GM19328 (cell line): Measurements from ENCODE around the gene SYNM.
"Not testable (repeated sequence)": the region's sequence is repeated elsewhere in the genome, so short reads cannot be mapped to it uniquely, and the experiment has no call there.

Source experiments
- ATAC-seq: cut with Tn5 transposase; IDR thresholded peaks from one replicate; pipeline ENCODE4 v1.9.1; 2021; ENCODE audit warnings: mild to moderate bottlenecking, moderate library complexity; ENCODE audit not compliant: unreplicated experiment

The SYNM gene

DNA sequence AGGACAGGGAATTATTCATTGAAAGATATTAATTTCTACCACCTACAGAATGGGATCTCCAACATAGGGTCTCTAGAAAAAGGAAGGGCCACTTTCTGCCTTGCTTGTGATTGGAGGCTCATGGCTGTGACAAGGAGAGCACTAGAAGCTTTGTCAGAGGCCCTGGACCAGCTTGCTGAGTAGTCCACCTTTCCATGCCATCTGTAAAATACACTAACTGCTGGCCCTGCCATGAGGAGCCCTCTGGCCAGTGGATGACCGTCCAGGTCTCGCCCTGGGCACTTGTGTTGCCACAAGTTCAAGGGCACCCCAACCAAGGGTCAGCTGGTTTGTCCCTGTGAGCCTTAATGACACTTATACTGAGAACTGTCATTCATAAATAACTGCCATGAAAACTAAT, 1.6 kb upstream of the SYNM start:
- ATAC-seq: no peak

DNA sequence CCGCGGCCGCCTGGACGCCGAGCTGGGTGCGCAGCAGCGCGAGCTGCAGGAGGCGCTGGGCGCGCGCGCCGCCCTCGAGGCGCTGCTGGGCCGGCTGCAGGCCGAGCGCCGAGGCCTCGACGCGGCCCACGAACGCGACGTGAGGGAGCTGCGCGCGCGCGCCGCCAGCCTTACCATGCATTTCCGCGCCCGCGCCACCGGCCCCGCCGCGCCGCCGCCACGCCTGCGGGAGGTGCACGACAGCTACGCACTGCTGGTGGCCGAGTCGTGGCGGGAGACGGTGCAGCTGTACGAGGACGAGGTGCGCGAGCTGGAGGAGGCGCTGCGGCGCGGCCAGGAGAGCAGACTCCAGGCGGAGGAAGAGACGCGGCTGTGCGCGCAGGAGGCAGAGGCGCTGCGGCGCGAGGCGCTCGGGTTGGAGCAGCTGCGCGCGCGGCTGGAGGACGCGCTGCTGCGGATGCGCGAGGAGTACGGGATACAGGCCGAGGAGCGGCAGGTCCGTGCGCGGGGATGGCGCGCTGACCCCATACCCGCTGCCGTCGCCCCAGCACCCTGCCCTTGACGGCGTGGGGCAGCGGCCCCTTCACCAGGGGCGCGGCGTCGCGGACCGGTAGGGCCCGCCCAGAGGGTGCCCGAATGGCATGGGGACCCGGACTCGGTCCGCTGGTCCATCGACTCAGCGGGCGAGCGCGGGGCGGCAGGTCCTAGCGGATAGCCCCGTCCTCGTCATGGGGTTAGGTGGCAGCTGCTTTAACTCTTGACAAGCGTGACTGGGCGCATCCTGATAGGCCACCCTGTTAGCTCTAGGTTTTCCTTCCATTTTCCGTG, 848 bp downstream of the SYNM start:
- peak; percentile 11 for ATAC-seq

DNA sequence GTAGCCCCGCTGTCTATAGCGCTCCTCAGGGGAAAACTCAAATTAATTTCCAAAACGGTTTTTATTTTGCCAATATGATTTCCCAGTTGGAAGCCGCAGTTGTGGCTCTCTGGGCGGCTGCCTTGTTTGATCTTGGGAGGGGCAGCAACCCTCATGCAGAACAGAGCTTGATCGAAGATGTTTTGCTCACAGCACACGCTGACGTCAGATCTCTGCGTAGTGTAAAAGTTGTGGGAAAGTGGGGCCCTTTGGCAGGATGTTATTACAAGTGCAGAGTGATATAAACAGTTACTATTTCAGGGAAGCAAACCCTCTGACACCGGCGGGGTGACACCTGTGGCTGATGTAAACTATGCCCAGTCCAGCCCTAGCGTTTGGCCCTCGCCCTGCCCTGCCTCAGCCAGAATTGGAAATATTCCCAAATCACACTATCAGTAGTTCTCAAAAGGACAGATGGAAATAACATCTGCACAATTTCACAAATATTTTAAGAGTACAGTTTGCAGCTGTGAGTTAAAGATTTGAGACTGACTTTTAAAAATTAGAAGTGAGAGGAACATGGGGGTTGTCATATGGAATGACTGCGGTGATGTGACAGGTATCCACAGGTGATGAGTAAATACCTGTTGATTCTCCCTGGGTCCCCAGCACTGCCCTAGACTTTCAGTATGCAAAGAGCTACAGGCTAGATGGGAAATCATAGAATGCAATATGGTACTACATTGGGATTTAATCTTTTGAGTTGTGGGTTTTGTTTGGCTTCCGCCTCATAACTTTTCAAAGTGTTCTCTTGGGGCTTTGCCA, 1.7 kb downstream of the SYNM start:
- ATAC-seq: no peak

DNA sequence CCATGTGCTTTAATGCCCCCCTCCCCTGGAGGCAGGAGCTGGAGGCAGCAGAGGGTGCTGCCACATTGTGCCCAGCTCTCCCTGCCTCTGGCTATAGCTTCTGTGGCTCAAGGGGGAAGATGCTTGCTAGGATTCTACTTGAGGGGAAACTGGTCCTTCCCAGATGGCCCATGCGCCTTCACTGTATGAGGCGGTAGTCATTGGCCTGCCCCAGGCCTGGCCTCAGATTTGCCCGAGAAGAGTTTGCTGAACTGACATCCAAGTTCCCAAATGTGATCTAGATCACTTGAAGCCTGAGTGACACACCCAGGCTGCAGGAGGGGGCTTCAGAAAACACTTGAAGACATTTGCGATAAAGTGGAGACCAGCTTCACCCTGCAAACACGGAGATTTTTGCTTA, 4.1 kb downstream of the SYNM start:
- no peak for ATAC-seq

DNA sequence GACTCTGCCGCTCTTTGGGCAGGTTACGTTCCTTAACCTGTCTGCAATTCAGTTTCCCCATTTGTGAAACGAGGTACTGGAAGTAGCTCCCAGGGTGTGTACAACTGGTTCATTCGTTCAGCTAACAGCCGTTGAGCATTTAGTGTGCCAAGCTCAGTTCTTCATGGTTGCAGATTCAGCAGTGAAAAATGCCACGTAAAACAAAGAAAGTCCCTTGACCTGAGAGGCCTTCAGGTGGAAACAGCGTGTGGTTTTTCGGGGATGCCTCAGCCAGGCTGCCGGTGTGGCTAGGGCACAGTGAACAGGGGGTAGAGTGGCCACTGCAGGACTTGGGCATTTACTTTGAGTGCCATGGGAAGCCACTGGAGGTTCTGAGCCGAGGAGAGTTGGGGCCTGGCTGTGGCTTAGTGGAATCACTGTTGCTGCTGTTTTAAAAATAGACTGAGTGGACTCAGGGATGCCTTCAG, 4.7 kb downstream of the SYNM start:
- no peak for ATAC-seq

DNA sequence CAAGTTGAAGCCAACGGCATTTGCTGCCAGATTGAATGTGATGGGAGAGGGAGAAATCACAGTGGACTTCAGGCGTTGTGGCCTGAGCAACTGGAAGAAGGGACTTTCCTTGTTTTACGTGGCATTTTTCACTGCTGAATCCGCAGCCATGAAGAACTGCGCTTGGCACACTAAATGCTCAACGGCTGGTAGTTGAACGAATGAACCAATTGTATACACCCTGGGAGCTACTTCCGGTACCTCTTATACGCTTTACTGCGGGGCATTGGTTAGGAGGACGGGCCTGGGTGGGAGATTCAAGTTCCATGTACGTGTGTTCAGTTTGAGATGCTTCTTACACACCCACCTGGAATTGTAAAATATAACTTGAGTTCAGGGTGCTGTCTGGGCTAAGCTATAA, 5.2 kb downstream of the SYNM start:
- no peak for ATAC-seq

DNA sequence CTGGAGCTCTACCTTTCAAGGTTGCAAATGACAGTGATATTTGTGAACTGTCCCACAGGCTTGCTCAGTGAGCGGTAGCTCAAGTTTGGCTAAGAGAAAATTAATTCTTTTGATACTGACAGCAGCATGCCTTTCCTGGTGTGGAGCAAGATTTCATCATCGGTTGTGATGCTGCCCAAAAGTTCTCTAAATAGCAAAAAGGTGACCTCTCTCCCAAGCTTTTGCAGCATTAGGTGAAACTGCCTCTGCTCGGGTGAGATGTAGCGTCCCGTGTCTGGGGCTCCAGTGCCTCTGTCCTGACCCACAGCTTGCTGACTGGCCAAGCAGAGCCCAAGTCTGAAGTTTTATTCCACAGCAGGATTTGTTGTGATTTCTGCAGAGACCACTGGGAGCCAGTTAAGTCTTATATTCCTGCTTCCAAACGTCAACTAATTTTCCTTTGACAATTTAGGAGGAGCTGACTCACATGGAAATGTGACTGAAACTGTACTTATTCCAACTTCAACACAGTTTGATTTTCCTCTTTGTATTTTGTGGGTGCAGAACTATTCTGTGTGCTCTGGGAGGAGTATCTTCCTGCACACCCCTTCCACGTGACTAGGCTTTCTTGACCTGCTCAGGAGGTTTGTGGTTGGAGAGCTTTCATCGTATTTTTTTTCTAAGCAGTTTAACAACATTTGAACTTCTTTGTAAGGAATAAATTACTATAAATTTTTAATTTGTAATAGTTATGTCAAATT, 5.9 kb downstream of the SYNM start:
- ATAC-seq: no peak

DNA sequence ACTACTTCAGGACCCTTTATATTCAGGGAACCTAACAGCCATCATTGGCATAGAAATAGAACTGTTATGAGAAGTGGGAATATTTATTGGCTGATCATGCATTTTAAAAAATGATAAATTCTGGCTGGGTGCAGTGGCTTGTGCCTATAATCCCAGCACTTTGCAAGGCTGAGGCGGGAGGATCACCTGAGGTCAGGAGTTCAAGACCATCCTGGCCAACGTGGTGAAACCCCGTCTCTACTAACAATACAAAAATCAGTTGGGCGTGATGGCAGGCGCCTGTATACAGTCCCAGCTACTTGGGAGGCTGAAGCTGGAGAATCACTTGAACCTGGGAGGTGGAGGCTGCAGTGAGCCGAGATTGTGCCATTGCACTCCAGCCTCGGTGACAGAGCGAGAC, 6.8 kb downstream of the SYNM start:
- ATAC-seq: not testable (repeated sequence)

DNA sequence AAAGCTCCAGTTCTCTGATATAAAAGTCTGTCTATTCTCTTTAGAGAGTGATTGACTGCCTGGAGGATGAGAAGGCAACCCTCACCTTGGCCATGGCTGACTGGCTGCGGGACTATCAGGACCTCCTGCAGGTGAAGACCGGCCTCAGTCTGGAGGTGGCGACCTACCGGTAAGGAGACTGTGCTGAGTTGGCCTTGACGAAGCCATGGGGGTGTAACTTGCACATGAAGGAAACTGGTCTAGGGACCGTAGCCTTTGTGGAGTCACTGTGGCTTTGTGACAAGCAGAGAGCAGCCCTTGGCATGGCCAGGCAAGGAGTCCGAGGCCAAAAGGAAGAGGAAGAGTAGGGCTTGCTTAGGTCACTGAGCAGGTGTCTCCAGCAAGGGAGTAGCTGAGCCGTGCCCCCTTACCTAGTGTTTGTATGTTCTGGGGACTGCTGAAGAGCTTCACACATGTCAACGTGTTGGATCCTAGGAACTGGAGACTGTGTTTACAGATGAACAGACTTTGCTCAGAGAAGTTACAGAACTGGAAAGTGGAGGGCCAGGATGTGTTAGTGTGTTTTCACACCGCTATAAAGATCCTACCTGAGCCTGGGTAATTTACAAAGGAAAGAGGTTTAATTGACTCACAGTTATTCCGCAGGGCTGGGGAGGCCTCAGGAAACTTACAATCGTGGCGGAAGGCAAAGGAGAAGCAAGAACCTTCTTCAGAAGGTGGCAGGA, 8.8 kb downstream of the SYNM start:
- ATAC-seq: no peak

DNA sequence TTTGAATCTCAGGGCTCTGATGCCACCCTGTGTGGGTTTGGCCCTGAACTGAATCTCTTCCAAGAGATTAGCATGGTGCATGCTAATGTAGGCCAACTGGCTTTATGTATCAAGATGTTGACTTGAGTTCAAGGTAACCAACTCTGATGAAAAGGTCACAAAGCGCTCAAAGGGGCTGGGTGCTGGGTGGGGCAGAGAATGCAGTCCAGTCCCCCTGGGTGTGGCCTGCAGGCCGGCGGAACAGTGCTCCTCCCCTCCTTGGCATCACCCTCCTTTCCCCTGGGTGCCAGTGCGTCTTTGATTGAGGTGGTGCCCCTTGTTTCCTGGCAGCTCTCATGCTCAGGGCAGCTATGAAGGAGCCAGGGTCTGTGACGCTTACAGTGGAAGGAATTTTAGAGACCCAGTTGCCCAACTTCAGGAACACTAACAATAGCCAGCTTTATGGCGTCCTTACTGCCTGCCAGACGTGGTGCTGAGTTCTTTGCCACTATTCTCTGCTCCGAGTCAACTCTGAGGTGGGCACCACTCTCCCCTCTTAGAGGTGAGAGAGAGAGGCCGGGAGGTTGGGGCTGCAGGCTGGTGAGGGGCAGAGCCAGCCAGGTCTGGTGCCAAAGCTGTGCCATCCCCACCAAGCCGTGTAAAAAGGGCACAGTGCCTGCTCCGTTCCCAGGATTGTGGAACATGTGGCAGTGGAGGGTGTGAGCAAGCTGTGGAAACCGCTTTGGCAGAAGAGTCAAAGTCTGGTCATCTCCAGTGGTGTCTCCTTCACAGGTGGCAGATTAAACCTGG, 9.8 kb downstream of the SYNM start:
- ATAC-seq: no peak

DNA sequence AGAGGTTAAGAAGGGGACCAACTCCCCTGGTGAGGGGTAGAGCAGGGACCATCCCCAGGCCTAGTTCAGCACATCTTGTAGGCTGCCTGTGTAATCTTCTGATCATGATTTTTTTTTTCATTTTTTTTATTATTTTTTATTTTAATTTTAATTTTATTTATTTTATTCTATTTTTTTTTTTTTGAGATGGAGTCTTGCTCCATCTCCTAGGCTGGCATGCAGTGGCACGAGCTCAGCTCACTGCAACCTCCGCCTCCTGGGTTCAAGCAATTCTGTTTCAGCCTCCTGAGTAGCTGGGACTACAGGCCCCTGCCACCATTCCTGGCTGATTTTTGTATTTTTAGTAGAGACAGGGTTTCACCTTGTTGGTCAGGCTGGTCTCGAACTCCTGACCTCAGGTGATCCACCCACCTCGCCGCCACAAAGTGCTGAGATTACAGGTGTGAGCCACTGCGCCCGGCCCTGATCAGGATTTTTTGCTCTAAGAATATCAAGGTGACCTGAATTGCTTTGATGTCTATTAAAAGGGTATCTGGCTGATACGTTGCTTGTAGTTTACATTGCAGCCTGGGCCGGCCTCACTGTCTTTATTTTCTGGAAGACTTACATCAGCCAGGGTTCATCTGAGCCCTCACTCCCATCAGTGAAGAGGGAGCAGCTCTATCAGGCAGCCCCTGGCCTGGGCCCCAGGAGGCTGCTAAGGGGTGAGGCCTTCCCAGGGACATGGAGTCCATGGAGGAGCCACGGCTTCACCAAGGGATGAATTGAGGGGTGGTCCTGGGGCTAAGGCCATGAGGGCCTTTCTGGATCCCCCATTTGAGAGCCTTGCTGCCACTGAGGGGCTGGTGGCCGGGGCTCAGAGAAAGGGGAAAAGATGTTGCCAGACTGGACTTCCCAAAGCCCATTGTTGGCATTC, 10.7 kb downstream of the SYNM start:
- ATAC-seq: no peak

DNA sequence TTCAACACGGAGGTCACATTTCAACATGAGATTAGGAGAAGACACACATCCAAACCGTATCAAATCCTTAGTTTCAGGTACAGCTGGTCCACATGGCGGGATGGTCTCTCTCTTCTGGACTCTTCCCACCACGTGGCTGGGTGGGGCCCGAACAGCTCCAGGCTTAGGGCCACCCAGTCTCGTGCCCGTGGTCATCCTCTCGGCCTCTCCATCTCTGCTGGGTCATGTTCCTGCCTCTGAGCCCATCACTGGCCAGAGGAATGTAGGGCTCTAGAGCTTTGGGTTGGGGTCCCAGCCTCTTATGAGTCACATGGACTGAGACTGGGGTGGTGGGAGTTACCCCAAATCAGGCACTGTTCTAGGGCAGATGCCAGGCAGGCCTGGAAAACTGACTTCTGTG, 12.2 kb downstream of the SYNM start:
- no peak for ATAC-seq

DNA sequence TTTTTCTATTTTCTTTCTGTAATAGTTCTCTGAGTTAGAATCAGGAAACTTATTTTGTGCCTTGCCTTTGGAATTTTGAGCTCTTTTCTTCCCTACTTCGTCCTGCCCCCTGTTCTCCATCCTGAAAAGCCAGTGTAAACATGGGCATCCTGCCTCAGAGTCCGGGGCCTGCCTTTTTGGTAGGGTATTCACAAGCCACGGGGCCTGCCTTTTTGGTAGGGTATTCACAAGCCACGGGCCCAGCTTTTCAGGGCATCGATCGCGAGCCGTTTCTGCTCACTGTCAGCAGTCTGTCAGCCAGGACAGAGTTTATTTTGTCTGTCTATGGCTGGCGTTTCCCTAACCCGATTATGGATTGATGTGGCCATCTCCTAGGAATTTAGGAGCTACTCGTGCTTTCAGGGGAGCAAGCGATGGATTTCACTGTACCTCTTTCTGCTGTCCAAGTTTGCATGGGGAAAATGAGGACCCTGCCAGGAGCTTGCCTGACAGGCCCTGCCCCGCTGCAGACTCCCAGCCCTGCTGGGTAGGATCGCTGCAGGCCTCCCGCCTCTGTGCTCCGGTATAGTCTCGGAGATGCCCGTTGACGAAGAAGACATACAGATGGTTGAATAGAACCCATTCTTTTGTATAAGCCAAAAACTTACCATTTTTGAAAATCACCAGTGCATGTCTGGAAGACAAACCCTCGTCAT, 12.8 kb downstream of the SYNM start:
- ATAC-seq: no peak

DNA sequence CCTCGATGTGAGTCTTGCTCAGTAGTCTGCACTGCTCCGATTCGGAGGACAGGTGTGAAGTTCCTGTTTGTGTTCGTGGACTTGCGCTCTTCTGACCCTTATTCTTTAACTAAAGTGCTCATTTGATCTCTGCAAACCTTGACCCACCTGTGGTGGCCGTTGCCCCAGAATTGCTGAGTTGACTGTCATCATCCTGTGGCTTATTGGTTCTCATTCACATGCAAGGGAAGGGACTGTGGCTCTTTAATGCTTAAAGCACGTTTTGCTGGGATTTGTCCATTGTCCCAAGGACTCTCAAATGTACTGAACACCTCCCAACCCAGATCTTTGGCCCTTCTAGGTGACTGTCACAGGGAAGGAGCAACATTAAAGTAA, 13.4 kb downstream of the SYNM start:
- ATAC-seq: no peak

DNA sequence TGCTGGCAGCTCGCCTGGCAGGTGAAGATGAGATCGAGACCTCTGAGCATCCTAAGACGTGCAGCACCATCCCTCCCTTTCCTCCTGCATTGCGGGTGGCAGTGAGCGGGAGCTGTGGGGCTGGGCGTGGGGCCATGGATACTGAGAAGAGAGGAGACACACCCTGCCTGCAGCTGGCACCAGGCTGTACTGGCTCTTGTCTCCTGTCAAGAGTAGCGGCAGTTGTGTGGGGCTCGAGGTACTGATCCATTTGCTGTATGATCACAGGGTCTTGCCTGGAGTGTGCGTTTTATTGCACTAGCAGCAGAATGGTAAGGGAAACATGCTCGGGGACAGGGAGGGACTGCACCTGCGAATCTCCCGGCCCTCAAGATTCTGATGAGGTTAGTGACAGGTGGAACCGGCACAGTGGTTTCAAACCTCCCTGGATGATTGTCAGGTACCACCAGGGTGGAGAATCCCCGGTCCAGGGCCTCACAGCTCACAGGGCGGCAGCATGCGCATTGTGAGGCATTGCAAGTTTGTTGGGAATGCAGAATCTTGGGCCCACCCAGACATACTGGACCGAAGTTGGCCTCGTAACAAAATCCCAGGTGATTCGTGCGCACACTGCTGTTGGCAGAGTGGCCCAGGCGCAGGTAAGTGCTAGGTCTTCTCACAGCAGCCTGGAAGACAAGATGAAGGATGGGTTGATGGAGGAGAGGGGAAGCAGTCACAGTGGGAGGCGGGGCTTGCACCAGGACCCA, 14.1 kb downstream of the SYNM start:
- ATAC-seq: no peak

DNA sequence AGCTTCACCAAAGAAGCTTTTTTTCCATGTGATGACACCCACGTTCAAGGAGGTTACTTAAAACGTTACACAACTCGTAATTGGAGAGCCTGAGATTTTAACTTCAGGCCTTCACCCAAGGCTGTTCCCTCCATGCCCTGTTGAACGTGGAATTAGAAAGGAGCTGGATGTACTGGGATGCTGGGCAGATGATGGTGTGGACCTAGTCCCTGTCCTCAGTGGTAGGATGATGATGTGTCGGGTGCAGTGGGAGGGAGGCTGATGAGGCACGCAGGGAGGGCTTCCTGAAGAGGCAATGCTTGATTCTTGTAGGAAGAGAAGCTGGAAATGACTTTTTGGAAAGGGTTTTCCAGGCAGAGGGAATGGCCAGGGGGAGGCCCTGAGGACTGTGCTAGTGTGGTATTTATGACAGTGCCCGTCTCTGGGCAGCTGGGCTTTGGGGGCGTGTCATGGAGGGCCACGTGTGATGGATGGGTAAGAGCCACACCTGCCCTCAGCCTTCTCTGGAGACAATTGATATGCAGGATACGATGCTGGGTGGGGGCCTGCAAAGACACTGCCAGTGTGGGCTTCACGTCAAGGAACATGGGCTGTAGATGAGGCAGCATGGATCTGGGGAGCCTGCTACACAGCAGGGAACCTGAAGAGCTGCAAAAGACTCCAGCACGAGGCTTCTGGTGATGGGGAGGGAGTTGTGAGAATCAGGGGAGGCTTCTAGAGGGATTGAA, 15.3 kb downstream of the SYNM start:
- no peak for ATAC-seq

DNA sequence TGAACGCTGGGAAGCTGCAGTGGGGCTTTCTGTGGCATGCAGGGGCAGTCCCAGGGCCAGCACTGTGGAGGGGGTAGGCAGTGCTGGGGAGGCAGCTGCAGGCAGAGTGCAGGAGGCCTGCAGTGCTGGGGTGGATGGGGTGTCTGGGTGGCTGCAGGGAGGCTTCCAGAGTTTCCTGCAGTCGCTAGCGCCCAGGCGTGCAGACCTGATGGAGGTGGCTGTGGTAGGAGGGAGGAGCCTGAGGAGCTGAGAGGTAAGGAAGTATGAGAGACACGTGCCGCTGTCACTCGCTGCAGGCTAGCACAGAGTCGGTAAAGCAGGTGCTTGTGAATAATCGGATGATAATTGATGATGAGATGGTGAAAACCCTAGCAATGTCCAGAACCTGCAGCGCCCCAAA, 16.3 kb downstream of the SYNM start:
- ATAC-seq: no peak
